Ureter (tissue), 1 donor: ENCODE results near the gene MORF4L2. TPM values are rescaled to one million over a fixed set of nuclear protein-coding genes. Genes with fewer than 3 reads are reported as not detected.
A peak's percentile ranks its signal among the peaks of the same experiment; 100 is the strongest.

Experiments used
- DNase-seq: peaks from one replicate; pipeline ENCODE4 v3.0.0-alpha.2; 2020; ENCODE audit warnings: low spot score
- total RNA-seq: library from RNA; stranded (reverse); gene quantifications from one replicate; pipeline ENCODE4 v1.2.4, GENCODE V29; 2023
- donor health status: DM: yes; HTN: yes; CAD: no.

The MORF4L2 gene
- total RNA-seq, 1 donor from 2014 or later, result 307 TPM

DNA sequence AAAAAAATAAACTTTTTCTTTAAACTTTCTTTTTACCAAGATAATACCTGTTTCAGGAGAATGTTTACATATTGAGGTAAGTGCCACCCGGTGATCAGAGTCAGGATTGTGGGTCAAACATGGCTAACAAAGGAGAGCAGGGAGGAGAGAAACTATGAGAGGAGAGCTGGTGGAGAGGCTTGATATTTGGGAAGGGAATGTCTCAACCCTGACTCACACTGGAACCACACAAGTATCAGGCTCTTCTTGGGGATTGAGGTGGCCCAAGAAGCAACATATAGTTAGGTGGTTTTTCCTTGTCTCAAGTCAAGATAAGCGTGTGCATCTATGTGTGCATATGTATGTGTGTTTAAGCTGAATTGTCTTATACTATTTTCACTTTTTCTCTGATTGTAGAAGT, 51.1 kb downstream of the MORF4L2 start:
- DNase-seq, result no peak

DNA sequence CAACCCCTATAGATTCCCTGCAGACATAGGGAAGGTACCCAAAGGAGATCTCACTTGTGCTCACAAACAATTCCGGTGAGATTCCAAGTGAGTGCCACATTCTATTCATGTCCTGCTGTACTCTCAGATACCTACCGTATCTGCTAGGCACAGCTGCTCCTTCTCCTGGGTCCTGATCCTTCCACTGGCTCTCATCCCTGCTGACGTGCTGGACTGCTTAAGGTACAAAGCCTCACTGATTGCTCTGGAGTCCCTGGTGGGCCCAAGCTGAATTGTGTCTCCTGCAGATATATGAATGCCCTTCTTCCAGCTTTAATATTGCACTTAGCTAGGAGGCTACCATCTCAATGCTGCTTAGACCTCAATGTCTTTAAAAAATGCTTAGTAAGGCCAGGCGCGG, 55.4 kb downstream of the MORF4L2 start:
- no peak for DNase-seq

DNA sequence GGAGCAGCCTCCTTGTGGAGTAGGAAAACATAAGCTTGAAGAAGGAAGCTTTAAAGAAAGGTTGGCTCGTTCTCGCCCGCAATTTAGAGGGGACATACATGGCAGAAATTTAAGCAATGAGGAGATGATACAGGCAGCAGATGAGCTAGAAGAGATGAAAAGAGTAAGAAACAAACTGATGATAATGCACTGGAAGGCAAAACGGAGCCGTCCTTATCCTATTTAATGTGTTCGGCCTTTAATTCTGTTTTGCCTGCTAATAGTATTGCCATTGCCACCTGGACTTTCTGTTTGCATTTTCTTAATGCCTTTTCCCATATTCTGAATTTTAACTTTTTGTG, 56.4 kb downstream of the MORF4L2 start:
- no peak for DNase-seq

DNA sequence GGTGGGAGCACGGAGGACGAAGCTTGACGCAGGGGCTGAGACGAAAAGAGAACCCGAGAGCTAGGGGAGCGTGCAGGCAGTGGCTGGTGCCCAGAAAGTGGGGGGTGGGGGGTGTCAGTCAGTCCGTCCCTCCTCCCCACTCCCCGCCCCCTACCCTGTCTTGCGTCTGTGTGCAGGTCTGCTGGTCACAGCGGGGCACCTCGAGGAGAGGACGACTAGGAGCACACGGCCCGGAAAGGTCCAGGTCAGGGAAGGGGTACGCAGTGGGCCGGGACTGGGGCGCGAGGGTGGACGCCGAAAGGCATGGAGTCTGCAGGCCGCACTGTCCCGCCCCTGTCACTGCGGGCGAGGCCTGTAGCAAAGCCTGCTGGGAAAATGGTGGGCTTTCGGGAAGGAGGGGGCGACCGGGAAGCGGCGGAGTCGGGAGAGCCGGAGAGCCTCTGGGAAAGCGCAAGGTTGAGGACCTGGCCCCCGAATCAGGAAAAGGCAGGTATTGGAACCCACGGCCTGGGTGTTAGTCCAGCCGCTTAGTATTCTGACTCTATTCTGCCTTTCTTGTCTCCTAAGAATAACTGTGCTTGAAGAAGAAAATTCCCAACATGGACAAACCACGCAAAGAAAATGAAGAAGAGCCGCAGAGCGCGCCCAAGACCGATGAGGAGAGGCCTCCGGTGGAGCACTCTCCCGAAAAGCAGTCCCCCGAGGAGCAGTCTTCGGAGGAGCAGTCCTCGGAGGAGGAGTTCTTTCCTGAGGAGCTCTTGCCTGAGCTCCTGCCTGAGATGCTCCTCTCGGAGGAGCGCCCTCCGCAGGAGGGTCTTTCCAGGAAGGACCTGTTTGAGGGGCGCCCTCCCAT, 57.0 kb downstream of the MORF4L2 start:
- peak; percentile 73 for DNase-seq

DNA sequence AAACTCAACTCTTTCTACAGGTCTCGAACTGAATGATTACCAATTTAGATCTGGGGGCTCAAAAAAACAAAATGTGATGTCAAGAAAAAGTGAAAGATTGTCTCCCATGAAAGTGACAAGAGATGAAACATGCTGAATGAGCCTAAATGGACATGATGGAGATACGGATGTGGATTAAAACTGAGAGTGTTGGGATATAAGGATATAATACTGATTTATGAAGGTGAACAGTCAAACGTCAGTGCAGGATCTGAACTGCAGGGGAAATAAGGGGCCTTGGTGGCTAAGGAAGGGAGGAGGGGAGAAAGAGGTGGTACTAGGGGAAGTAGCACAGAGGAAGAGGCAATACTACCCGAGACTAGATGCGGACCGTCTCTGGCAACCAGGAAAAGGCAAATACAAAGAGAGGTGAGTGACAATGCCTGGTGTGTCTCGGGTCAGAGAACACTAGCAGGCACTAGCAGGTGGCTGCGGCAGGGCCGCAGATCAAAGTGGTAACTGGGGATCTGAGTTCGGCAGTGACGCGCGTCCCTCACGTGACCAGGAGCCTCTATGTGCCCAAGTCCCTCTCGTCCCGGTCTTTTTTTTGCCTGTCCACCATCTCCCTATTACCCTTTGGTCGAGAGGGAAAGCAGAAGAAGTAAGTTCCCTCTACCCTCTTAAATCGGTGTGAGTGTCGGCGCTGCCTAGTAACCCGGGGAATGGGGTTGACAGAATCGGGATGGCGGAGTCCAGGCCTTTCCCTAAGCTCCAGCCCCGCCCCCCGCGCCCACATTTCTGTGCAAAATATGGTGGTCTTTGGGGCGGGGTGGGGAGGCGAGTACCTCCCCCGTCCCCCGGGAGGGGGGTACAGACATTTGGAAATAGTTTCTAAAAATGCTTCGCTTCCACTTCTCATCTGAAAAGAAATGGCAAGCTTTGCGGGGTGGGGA, 57.8 kb downstream of the MORF4L2 start, which contains the start of gene TCEAL1:
TCEAL1 (plus strand) TSS at position 590 of the 932 bp plus-strand sequence. CDS start 942 bp downstream, outside the sequence.
- peak; percentile 62 for DNase-seq

DNA sequence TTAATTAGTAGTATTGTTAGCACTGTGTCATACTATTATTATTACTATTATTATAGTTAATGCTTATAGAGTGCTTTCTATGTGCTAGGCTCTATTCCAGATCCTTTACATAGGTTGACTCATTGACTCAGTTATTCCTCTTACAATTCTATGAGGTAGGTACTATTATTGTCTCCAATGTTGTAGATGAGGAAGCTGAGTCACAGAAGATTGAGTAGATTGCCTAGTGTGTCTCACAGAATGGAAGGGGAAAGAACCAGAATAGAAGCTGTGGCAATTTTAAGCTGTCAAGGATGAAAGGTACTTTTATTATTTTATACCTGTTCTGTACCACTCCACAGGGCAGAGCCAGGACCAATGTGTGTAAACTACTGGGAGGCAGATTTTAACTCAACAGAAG, 59.6 kb downstream of the MORF4L2 start:
- DNase-seq, result no peak

Other genes starting within 250 kb of the MORF4L2 start
- gene RAB40A, start 167.2 kb downstream of the MORF4L2 start, total RNA-seq, result 2.8 TPM
- 145 TPM for gene TCEAL4, start 101.2 kb downstream of the MORF4L2 start, total RNA-seq
- gene TCEAL3, start 78.7 kb downstream of the MORF4L2 start, total RNA-seq, result 49.1 TPM
- 53.7 TPM for gene TCEAL1, start 57.7 kb downstream of the MORF4L2 start, total RNA-seq
- gene TMEM31, start 24.2 kb upstream of the MORF4L2 start, total RNA-seq, result not detected
- 2.1 TPM for gene PLP1, start 90.1 kb upstream of the MORF4L2 start, total RNA-seq
- gene RAB9B, start 145.6 kb upstream of the MORF4L2 start, total RNA-seq, result 6.5 TPM